Stimulated activated CD4-positive, alpha-beta T cell treated with anti-CD3 and anti-CD28 coated beads, Interleukin-2, amount 100 ng/mL, for 48 hours (primary cell): ENCODE data around the gene TMC6.
"Not testable (repeated sequence)": the region's sequence is repeated elsewhere in the genome, so short reads cannot be mapped to it uniquely, and the experiment has no call there.

Experiments
- DNase-seq, 2 donors: peaks; one replicate each; pipeline ENCODE4 v3.0.0-alpha.2; 2020

Gene TMC6

GRCh38 chr17:78122931-78123249 lies 5.7 kb downstream of the TMC6 start:
- DNase-seq, result no peak

- DNase-seq, result no peak
These were observed 6.2 kb downstream of the TMC6 start for GRCh38 chr17:78122216-78122930.

- no peak for DNase-seq
These were observed 6.7 kb downstream of the TMC6 start for GRCh38 chr17:78121801-78122215.

- DNase-seq, result no peak
These were observed 7.4 kb downstream of the TMC6 start for GRCh38 chr17:78120971-78121800.

GRCh38 chr17:78120537-78120936 lies 8.0 kb downstream of the TMC6 start:
- DNase-seq, result no peak

GRCh38 chr17:78118801-78119241 lies 9.7 kb downstream of the TMC6 start:
- no peak for DNase-seq

- DNase-seq, result no peak
These were observed 11.3 kb downstream of the TMC6 start for GRCh38 chr17:78117027-78117981.

- no peak for DNase-seq
These were observed 12.1 kb downstream of the TMC6 start for GRCh38 chr17:78116411-78116810.

GRCh38 chr17:78115803-78116202 lies 12.8 kb downstream of the TMC6 start:
- not testable (repeated sequence) for DNase-seq

GRCh38 chr17:78114831-78115723 lies 13.5 kb downstream of the TMC6 start:
- DNase-seq, result no peak

GRCh38 chr17:78113804-78114785 lies 14.5 kb downstream of the TMC6 start:
- no peak for DNase-seq

GRCh38 chr17:78112518-78113471 lies 15.8 kb downstream of the TMC6 start:
- DNase-seq, result peak; percentile 84 to 90

GRCh38 chr17:78111727-78112517 lies 16.6 kb downstream of the TMC6 start:
- no peak for DNase-seq

- no peak for DNase-seq
These were observed 17.4 kb downstream of the TMC6 start for GRCh38 chr17:78111016-78111726.

GRCh38 chr17:78110363-78111015 lies 18.1 kb downstream of the TMC6 start:
- DNase-seq, result no peak

- DNase-seq, result no peak
These were observed 19.1 kb downstream of the TMC6 start for GRCh38 chr17:78109489-78109761.

GRCh38 chr17:78108726-78109488 lies 19.6 kb downstream of the TMC6 start:
- DNase-seq, result no peak
